ENCODE measurements around the gene ALDH5A1. TPM values are rescaled to one million over a fixed set of nuclear protein-coding genes. Genes with fewer than 3 reads are reported as not detected.

Gene ALDH5A1
- total and polyA plus RNA-seq, 7 donors: 2.4 to 5.0 (median 2.8) TPM

DNA sequence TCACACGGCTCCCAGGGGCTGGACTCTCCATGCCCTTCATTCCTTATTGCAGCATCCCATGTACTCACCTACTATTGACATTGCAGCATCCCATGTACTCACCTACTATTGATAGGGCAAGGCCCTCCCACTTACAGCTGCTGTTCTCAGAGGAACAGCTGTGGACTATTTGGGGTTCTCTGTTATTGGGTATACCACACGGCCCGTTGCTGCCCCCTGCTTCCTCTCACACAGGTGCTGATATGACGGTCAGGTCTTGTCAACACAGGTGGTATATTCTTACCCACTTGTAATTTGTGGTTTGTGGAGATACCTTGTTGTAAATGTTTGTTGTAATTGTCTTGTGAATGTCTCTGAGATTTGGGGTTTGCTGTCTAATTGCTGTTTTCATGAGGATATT lies 18.8 kb downstream of the ALDH5A1 start:
- no peaks in the 10 kb centered on the region for H3K27me3 ChIP-seq
- WGBS, 2 donors: 82 to 93% methylated on average over 4 of the region's 4 CpGs
- H3K36me3 ChIP-seq: peaks cover 0 to 25% (median 2%) of the 10 kb centered on the region in 4 donors
- no peak overlapping the region for H3K4me3 ChIP-seq
- no peaks in the 10 kb centered on the region for H3K9me3 ChIP-seq
- no peaks in the 10 kb centered on the region for H3K4me1 ChIP-seq
- no peak for TF ChIP-seq POLR2AphosphoS5 (IDR thresholded peaks at IDR 0.05)
- no peak overlapping the region for H3K27ac ChIP-seq
- intact Hi-C loops (cut with DNase I): no loop called here
- DNase-seq: no peak

DNA sequence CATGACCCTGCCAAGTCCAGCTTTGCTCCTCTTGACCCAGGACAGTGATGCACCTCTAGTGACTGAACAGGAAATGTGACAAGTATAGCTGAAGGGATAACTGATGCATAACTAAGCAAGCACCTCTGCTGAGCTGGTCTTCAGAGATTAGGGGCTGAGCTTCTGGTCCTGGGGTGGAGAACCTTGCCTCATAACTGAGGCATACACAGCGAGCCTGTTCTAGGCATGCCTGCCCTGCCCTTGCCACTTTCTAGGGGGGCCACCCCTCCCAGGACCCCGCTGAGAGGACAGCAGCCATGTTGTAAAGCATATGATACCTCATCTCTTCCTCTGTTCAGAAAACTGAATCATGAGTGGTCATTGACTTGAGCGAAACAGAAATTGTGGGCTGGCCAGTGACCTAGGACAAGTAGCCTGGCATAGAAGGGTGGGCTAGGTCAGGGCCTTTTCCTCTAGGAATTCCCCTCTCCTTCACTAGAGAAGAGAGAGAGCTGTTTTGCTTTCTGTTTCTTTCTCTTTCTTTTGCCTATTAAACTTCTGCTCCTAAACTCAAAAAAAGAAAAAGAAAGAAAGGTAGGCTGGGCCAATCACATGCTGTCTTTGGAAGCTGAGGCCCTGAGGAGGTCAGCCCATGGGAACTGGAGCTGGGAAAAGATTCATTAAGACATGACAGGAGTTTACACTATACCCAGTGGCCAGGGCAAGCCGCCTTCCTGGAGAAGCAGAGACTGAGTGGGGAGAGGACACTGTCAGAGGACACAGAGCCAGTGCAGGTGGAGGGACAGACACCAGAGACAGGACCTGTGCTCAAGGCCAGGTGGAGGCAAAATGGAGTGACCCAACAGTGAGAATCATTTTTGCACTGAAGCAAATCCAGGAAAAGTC lies 23.1 kb downstream of the ALDH5A1 start:
- 83 to 92% methylated on average over 4 of the region's 4 CpGs for WGBS, 2 donors
- intact Hi-C loops (cut with DNase I): no loop called here
- no peaks in the 10 kb centered on the region for H3K9me3 ChIP-seq
- DNase-seq: no peak
- H3K4me1 ChIP-seq: no peaks in the 10 kb centered on the region
- peaks cover 0 to 26% (median 0%) of the 10 kb centered on the region in 4 donors for H3K36me3 ChIP-seq
- no peaks in the 10 kb centered on the region for H3K27me3 ChIP-seq
- TF ChIP-seq POLR2A (IDR thresholded peaks at IDR 0.05): no peak
- TF ChIP-seq EP300 (IDR thresholded peaks at IDR 0.05): no peak
- no peak for TF ChIP-seq POLR2AphosphoS5 (IDR thresholded peaks at IDR 0.05)
- TF ChIP-seq, protein P1, sequence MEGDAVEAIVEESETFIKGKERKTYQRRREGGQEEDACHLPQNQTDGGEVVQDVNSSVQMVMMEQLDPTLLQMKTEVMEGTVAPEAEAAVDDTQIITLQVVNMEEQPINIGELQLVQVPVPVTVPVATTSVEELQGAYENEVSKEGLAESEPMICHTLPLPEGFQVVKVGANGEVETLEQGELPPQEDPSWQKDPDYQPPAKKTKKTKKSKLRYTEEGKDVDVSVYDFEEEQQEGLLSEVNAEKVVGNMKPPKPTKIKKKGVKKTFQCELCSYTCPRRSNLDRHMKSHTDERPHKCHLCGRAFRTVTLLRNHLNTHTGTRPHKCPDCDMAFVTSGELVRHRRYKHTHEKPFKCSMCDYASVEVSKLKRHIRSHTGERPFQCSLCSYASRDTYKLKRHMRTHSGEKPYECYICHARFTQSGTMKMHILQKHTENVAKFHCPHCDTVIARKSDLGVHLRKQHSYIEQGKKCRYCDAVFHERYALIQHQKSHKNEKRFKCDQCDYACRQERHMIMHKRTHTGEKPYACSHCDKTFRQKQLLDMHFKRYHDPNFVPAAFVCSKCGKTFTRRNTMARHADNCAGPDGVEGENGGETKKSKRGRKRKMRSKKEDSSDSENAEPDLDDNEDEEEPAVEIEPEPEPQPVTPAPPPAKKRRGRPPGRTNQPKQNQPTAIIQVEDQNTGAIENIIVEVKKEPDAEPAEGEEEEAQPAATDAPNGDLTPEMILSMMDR (IDR thresholded peaks at IDR 0.05): no peak
- H3K27ac ChIP-seq: peak overlapping the region in 1 of 4 donors; percentile 14
- no peak overlapping the region for H3K4me3 ChIP-seq

DNA sequence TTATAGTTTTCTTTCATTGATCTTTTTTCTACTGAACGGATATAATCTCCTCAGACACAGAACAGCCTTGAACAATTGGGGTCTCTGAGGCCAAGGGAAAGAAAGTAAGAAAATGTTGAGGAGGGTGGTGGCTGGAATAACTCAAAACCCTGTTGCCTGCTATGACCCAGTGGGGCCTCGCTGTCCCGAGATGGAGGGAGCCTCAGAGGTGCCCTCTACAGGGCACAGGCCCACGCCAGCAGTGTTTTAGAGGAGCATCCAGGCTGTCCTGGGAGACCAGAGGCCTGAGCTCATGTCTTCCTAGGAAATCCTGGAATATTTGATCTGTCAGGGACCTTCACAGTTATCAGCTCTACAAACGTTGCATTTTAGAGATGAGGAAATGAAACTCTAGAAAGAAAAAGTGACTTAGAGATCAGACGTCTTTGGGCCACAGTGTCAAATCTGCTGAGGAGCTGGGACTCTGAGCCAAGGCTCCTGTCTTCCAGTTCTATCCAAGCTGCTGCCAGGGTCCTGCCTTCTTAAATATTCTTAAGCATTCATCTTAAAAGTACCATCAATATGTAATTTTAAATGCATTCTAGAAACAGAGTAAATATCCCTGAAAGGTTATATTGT lies 26.3 kb downstream of the ALDH5A1 start:
- no peak overlapping the region for H3K4me3 ChIP-seq
- H3K27ac ChIP-seq: no peak overlapping the region
- WGBS, 2 donors: 29 to 38% methylated on average over 6 of the region's 6 CpGs
- TF ChIP-seq, protein P1 (IDR thresholded peaks at IDR 0.05): peak in 1 of 4 experiments; percentile 46
- TF ChIP-seq POLR2A (IDR thresholded peaks at IDR 0.05): no peak
- H3K27me3 ChIP-seq: no peaks in the 10 kb centered on the region
- no peaks in the 10 kb centered on the region for H3K4me1 ChIP-seq
- intact Hi-C loops (cut with DNase I): loop anchor here (5.0 kb wide), 1 partner anchor 89 kb away; no protein-coding TSS in a partner anchor
- H3K36me3 ChIP-seq: peaks cover 0 to 7% (median 0%) of the 10 kb centered on the region in 4 donors
- H3K9me3 ChIP-seq: no peaks in the 10 kb centered on the region
- DNase-seq: no peak

DNA sequence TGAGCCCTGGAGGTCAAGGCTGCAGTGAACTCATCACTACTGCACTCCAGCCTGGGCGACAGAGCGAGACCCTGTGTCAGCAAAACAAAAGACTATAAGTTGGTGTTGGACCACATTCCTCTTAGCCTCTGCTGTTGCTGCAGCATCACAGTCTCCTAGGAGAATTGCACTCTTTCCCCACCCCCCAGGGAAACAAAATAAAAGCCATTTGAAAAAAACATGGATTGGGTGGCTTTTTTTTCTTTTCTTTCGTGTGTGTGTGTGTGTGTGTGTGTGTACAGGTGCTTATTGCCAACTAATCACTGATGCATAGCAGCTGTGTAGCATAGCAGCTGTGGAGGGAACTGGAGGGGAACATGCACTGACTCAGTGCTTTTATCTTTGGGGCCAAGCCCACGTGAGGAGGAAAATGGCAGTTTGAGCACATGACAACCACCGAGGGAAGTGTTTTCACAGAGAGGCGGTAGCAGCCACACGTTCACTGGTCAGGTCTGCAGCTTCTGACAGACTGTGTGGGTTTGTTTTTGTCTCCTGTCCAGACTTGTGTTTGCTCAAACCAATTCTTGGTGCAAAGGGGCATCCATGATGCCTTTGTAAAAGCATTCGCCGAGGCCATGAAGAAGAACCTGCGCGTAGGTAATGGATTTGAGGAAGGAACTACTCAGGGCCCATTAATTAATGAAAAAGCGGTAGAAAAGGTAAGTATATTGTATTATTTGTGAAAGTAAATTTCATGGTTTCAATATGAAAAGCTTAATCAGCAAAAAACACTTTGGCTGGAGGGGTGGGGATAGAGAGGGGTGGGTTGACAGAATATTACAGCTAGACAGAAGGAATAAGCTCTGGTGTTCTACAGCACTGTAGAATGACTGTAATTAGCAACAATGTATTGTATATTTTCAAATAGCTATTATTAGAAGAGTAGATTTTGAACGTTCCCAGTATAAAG lies 27.7 kb downstream of the ALDH5A1 start:
- intact Hi-C loops (cut with DNase I): loop anchor here (5.0 kb wide), 1 partner anchor 90 kb away; no protein-coding TSS in a partner anchor
- Histone ChIP-seq H3K27ac (no peak overlapping the region), H3K36me3 (peaks cover 0 to 7% (median 0%) of the 10 kb centered on the region in 4 donors), H3K27me3 (no peaks in the 10 kb centered on the region), H3K9me3 (no peaks in the 10 kb centered on the region), H3K4me1 (no peaks in the 10 kb centered on the region), H3K4me3 (no peak overlapping the region)
- no peak for DNase-seq
- WGBS, 2 donors: 73 to 83% methylated on average over 13 of the region's 13 CpGs
- TF ChIP-seq POLR2A (IDR thresholded peaks at IDR 0.05) (no peak), POLR2AphosphoS5 (IDR thresholded peaks at IDR 0.05) (no peak)

DNA sequence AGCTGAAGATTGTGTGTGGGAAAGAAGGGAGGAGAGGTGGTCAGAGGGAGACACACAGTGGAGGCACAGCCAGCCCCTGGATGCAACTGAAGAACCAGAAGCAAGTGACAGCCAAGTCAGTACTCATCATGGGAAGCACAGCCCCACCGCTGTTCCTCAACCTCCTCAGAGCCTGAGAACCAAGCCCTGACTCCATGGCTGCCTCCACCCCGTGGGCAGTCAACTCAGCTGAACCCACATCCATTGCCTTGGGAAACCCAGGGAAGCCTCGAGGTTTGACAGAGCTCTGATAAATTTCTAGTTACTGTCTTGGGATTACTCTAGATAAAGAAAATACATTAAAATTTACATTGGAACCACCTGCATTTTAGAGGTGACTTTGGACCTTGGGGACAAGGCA lies 29.6 kb downstream of the ALDH5A1 start:
- Histone ChIP-seq H3K4me3 (no peak overlapping the region), H3K4me1 (no peaks in the 10 kb centered on the region), H3K27ac (no peak overlapping the region), H3K27me3 (no peaks in the 10 kb centered on the region), H3K9me3 (no peaks in the 10 kb centered on the region), H3K36me3 (peaks cover 0 to 10% (median 0%) of the 10 kb centered on the region in 4 donors)
- intact Hi-C loops (cut with DNase I): loop anchor here (5.0 kb wide), 1 partner anchor 92 kb away; no protein-coding TSS in a partner anchor
- WGBS, 2 donors: 74 to 91% methylated on average over 3 of the region's 3 CpGs
- DNase-seq: no peak
- TF ChIP-seq POLR2AphosphoS5 (IDR thresholded peaks at IDR 0.05) (no peak), EP300 (IDR thresholded peaks at IDR 0.05) (no peak)
- TF ChIP-seq, protein P1 (IDR thresholded peaks at IDR 0.05): no peak

Data from sigmoid colon (tissue), 7 donors.